HL-60 (cell line): Measurements from ENCODE around the gene BLOC1S1.

Experiments
- DNase-seq, 2 experiments: peaks; one replicate each; pipeline ENCODE4 v3.0.0-alpha.2; 2010 to 2020; ENCODE audit warnings: low read depth in 1 of 2, low spot score in 1 of 2
- H3K27ac ChIP-seq: fragments of 250-450 bp; sonication (Bioruptor Pico); replicated peaks from 2 replicates; pipeline ENCODE4 v1.5.1; 2020; ENCODE audit warnings: mild to moderate bottlenecking, moderate library complexity
- H3K27me3 ChIP-seq: fragments of 250-450 bp; sonication (Bioruptor Pico); 2 replicates; pipeline ENCODE4 v1.5.1; 2021; ENCODE audit warnings: mild to moderate bottlenecking, moderate library complexity; ENCODE audit not compliant: insufficient read depth, poor library complexity, severe bottlenecking
- H3K4me3 ChIP-seq: replicated peaks from 2 replicates; pipeline ENCODE4 v1.5.1; 2011; ENCODE audit warnings: mild to moderate bottlenecking, control low read depth, low read length; ENCODE audit not compliant: insufficient read depth
- CTCF ChIP-seq: IDR thresholded peaks from one replicate; pipeline ENCODE4 v1.5.1; 2011; ENCODE audit warnings: low read length, control low read depth, inconsistent platforms; ENCODE audit not compliant: insufficient read depth
- GABPA ChIP-seq: IDR thresholded peaks from 2 replicates; pipeline ENCODE4 v1.6.1; 2012; ENCODE audit warnings: low read depth
- POLR2AphosphoS5 ChIP-seq: IDR thresholded peaks from 2 replicates; pipeline ENCODE4 v1.6.1; 2012; ENCODE audit warnings: low read depth
- REST ChIP-seq: IDR thresholded peaks from 2 replicates; pipeline ENCODE4 v1.6.1; 2012; ENCODE audit warnings: low read depth; ENCODE audit not compliant: insufficient replicate concordance
- SPI1 ChIP-seq: IDR thresholded peaks from 2 replicates; pipeline ENCODE4 v1.6.1; 2012; ENCODE audit warnings: low read depth, mild to moderate bottlenecking, borderline replicate concordance

The BLOC1S1 gene

GRCh38 chr12:55696141-55696540 lies 19.7 kb upstream of the BLOC1S1 start:
- H3K27me3 ChIP-seq, result no peaks in the 10 kb centered on the region
- no peak overlapping the region for H3K4me3 ChIP-seq

GRCh38 chr12:55696796-55697462 lies 18.9 kb upstream of the BLOC1S1 start:
- Histone ChIP-seq H3K27me3 (no peaks in the 10 kb centered on the region), H3K4me3 (no peak overlapping the region), H3K27ac (no peak overlapping the region)
- TF ChIP-seq POLR2AphosphoS5 (no peak), GABPA (no peak), CTCF (no peak), REST (no peak), SPI1 (no peak)
- DNase-seq, result no peak

More at GRCh38 chr12:55696141-55696540, 19.7 kb upstream of the BLOC1S1 start:
- H3K27ac ChIP-seq, result no peak overlapping the region
- DNase-seq, result no peak
- TF ChIP-seq POLR2AphosphoS5 (no peak), SPI1 (no peak), REST (no peak), GABPA (no peak), CTCF (no peak)

- DNase-seq, result no peak
- TF ChIP-seq GABPA (no peak), SPI1 (no peak), CTCF (no peak), REST (no peak), POLR2AphosphoS5 (no peak)
- Histone ChIP-seq H3K27ac (no peak overlapping the region), H3K27me3 (no peaks in the 10 kb centered on the region), H3K4me3 (no peak overlapping the region)
Observed at GRCh38 chr12:55697686-55698085, 18.2 kb upstream of the BLOC1S1 start.
